ENCODE measurements around the gene YWHAG. TPM values are rescaled to one million over a fixed set of nuclear protein-coding genes. Genes with fewer than 3 reads are reported as not detected.

Gene YWHAG
- total and polyA plus RNA-seq, 2 of the 13 experiments (the other 11 are each of a cell fraction or from before 2014, with no cell fraction given): 36.9 to 67.5 TPM

- TF ChIP-seq, protein P1, sequence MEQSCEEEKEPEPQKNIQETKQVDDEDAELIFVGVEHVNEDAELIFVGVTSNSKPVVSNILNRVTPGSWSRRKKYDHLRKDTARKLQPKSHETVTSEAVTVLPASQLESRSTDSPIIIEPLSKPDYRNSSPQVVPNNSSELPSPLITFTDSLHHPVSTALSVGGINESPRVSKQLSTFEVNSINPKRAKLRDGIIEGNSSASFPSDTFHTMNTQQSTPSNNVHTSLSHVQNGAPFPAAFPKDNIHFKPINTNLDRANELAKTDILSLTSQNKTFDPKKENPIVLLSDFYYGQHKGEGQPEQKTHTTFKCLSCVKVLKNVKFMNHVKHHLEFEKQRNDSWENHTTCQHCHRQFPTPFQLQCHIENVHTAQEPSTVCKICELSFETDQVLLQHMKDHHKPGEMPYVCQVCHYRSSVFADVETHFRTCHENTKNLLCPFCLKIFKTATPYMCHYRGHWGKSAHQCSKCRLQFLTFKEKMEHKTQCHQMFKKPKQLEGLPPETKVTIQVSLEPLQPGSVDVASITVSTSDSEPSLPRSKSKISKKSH (CRISPR knock-in tag; IDR thresholded peaks at IDR 0.05; ENCODE audit: borderline replicate concordance): 0 out of 2 replicates have a peak, but pooled peaks have one; percentile 14
- TF ChIP-seq GATAD2A (CRISPR knock-in tag; IDR thresholded peaks at IDR 0.05): peak; percentile 54; the same call in 1 of the 2 replicates
- peak; percentile 50; the same call in 1 of the 2 replicates for TF ChIP-seq ISL2 (CRISPR knock-in tag; IDR thresholded peaks at IDR 0.05)
- peak; percentile 65 for TF ChIP-seq TCF7 (IDR thresholded peaks at IDR 0.05; ENCODE audit: low read depth)
- TF ChIP-seq NR2F6 (IDR thresholded peaks at IDR 0.05): no peak
- peak; percentile 16; the same call in 1 of the 2 replicates for TF ChIP-seq NR2F6 (CRISPR knock-in tag; IDR thresholded peaks at IDR 0.05)
- no peak for TF ChIP-seq TEAD2 (CRISPR knock-in tag; IDR thresholded peaks at IDR 0.05)
- TF ChIP-seq SOX13 (IDR thresholded peaks at IDR 0.05): peak; percentile 62; the same call in 1 of the 2 replicates
- peak in 1 of 2 experiments; percentile 91; a peak in 2 of 4 replicates for TF ChIP-seq SOX13 (CRISPR knock-in tag; conservative IDR thresholded peaks at IDR 0.05 in 1 of 2, IDR thresholded peaks at IDR 0.05 in 1 of 2)
- TF ChIP-seq, protein P2, sequence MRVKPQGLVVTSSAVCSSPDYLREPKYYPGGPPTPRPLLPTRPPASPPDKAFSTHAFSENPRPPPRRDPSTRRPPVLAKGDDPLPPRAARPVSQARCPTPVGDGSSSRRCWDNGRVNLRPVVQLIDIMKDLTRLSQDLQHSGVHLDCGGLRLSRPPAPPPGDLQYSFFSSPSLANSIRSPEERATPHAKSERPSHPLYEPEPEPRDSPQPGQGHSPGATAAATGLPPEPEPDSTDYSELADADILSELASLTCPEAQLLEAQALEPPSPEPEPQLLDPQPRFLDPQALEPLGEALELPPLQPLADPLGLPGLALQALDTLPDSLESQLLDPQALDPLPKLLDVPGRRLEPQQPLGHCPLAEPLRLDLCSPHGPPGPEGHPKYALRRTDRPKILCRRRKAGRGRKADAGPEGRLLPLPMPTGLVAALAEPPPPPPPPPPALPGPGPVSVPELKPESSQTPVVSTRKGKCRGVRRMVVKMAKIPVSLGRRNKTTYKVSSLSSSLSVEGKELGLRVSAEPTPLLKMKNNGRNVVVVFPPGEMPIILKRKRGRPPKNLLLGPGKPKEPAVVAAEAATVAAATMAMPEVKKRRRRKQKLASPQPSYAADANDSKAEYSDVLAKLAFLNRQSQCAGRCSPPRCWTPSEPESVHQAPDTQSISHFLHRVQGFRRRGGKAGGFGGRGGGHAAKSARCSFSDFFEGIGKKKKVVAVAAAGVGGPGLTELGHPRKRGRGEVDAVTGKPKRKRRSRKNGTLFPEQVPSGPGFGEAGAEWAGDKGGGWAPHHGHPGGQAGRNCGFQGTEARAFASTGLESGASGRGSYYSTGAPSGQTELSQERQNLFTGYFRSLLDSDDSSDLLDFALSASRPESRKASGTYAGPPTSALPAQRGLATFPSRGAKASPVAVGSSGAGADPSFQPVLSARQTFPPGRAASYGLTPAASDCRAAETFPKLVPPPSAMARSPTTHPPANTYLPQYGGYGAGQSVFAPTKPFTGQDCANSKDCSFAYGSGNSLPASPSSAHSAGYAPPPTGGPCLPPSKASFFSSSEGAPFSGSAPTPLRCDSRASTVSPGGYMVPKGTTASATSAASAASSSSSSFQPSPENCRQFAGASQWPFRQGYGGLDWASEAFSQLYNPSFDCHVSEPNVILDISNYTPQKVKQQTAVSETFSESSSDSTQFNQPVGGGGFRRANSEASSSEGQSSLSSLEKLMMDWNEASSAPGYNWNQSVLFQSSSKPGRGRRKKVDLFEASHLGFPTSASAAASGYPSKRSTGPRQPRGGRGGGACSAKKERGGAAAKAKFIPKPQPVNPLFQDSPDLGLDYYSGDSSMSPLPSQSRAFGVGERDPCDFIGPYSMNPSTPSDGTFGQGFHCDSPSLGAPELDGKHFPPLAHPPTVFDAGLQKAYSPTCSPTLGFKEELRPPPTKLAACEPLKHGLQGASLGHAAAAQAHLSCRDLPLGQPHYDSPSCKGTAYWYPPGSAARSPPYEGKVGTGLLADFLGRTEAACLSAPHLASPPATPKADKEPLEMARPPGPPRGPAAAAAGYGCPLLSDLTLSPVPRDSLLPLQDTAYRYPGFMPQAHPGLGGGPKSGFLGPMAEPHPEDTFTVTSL (CRISPR knock-in tag; IDR thresholded peaks at IDR 0.05; ENCODE audit: borderline replicate concordance): 0 out of 2 replicates have a peak, but pooled peaks have one; percentile 17
- TF ChIP-seq ZEB1 (IDR thresholded peaks at IDR 0.05; ENCODE audit: insufficient replicate concordance, low read depth): peak; percentile 80
- no peak for TF ChIP-seq MTA3 (CRISPR knock-in tag; IDR thresholded peaks at IDR 0.05)
- no peak for TF ChIP-seq JUNB (CRISPR knock-in tag; IDR thresholded peaks at IDR 0.05; ENCODE audit: borderline replicate concordance)
- TF ChIP-seq HMGXB3 (CRISPR knock-in tag; IDR thresholded peaks at IDR 0.05; ENCODE audit: borderline replicate concordance): no peak
- TF ChIP-seq HOXA3 (CRISPR knock-in tag; IDR thresholded peaks at IDR 0.05): 0 out of 2 replicates have a peak, but pooled peaks have one; percentile 46
- peak; percentile 33; the same call in 1 of the 2 replicates for TF ChIP-seq CREM (IDR thresholded peaks at IDR 0.05)
- no peak for TF ChIP-seq CREM (CRISPR knock-in tag; IDR thresholded peaks at IDR 0.05)
These were observed 49.4 kb upstream of the YWHAG start (continued) for GRCh38 chr7:76408121-76408560.
